Measurements from ENCODE around the gene CDH19. TPM values are rescaled to one million over a fixed set of nuclear protein-coding genes. Genes with fewer than 3 reads are reported as not detected.

The CDH19 gene
- total RNA-seq, 4 donors from 2014 or later: 0.25 to 1.5 (median 1.2) TPM

- in situ Hi-C loops (cut with MboI; ENCODE audit: low sequenced_read_pairs in 4 of 4) (loop anchor here in 1 of 4 donors (25.0 kb wide), 1 partner anchor 95 kb away; no protein-coding TSS in a partner anchor), intact Hi-C loops (cut with DNase I; ENCODE audit: low total_unique reads) (no loop called here)
- Histone ChIP-seq H3K27me3 (no peaks in the 10 kb centered on the region), H3K9me3 (no peaks in the 10 kb centered on the region), H3K27ac (no peak overlapping the region), H3K4me3 (no peak overlapping the region), H3K36me3 (no peaks in the 10 kb centered on the region), H3K4me1 (no peaks in the 10 kb centered on the region)
- TF ChIP-seq CTCF (IDR thresholded peaks at IDR 0.05 in 4 of 5, conservative IDR thresholded peaks at IDR 0.05 in 1 of 5) (no peak), POLR2A (IDR thresholded peaks at IDR 0.05) (no peak)
- DNase-seq (no peak), ATAC-seq (no peak)
Measured at GRCh38 chr18:66632756-66633155, 28.9 kb upstream of the CDH19 start.

- Histone ChIP-seq H3K27me3 (no peaks in the 10 kb centered on the region), H3K4me1 (no peaks in the 10 kb centered on the region), H3K27ac (no peak overlapping the region), H3K4me3 (no peak overlapping the region), H3K9me3 (no peaks in the 10 kb centered on the region), H3K36me3 (no peaks in the 10 kb centered on the region)
- intact Hi-C loops (cut with DNase I; ENCODE audit: low total_unique reads): no loop called here
- no peak for TF ChIP-seq POLR2A (IDR thresholded peaks at IDR 0.05)
- no peak for TF ChIP-seq CTCF (IDR thresholded peaks at IDR 0.05 in 4 of 5, conservative IDR thresholded peaks at IDR 0.05 in 1 of 5)
- in situ Hi-C loops (cut with MboI; ENCODE audit: low sequenced_read_pairs in 4 of 4): loop anchor here in 1 of 4 donors (25.0 kb wide), 1 partner anchor 94 kb away; no protein-coding TSS in a partner anchor
- ATAC-seq: no peak
- DNase-seq: no peak
Measured at GRCh38 chr18:66630831-66631230, 26.9 kb upstream of the CDH19 start.

GRCh38 chr18:66623821-66624220, 19.9 kb upstream of the CDH19 start:
- Histone ChIP-seq H3K4me1 (no peaks in the 10 kb centered on the region), H3K27me3 (no peaks in the 10 kb centered on the region), H3K4me3 (no peak overlapping the region), H3K9me3 (no peaks in the 10 kb centered on the region), H3K27ac (no peak overlapping the region), H3K36me3 (no peaks in the 10 kb centered on the region)
- no peak for TF ChIP-seq CTCF (IDR thresholded peaks at IDR 0.05 in 4 of 5, conservative IDR thresholded peaks at IDR 0.05 in 1 of 5)
- TF ChIP-seq POLR2A (IDR thresholded peaks at IDR 0.05): no peak
- ATAC-seq: no peak
- no peak for DNase-seq
- in situ Hi-C loops (cut with MboI; ENCODE audit: low sequenced_read_pairs in 4 of 4): no loop called here
- intact Hi-C loops (cut with DNase I; ENCODE audit: low total_unique reads): no loop called here

GRCh38 chr18:66621816-66622576, 18.1 kb upstream of the CDH19 start:
- Histone ChIP-seq H3K27me3 (no peaks in the 10 kb centered on the region), H3K4me3 (no peak overlapping the region), H3K4me1 (no peaks in the 10 kb centered on the region), H3K36me3 (no peaks in the 10 kb centered on the region), H3K9me3 (no peaks in the 10 kb centered on the region), H3K27ac (no peak overlapping the region)
- no peak for DNase-seq
- no peak for ATAC-seq
- TF ChIP-seq CTCF (IDR thresholded peaks at IDR 0.05 in 4 of 5, conservative IDR thresholded peaks at IDR 0.05 in 1 of 5) (no peak), POLR2A (IDR thresholded peaks at IDR 0.05) (no peak)
- intact Hi-C loops (cut with DNase I; ENCODE audit: low total_unique reads): no loop called here
- in situ Hi-C loops (cut with MboI; ENCODE audit: low sequenced_read_pairs in 4 of 4): no loop called here

Data from gastrocnemius medialis (tissue), 4 donors.